Omental fat pad (tissue), 4 donors: ENCODE results near the gene ME2. TPM values are rescaled to one million over a fixed set of nuclear protein-coding genes. Genes with fewer than 3 reads are reported as not detected.
"Not testable (repeated sequence)": the region's sequence is repeated elsewhere in the genome, so short reads cannot be mapped to it uniquely, and the experiment has no call there.

Source experiments
- ATAC-seq: fragments of 150-250 bp; one replicate; pipeline ENCODE4 v1.9.1; 2016; ENCODE audit warnings: mild to moderate bottlenecking, moderate library complexity; ENCODE audit not compliant: low FRiP score
- DNase-seq: peaks from one replicate; pipeline ENCODE4 v3.0.0-alpha.2; 2019; ENCODE audit warnings: low spot score
- small RNA-seq: library from RNA; depleted of rRNA; stranded (forward); fragments of <200 nt; gene quantifications from one replicate; pipeline ENCODE3, GENCODE V24; 2016
- total RNA-seq, 4 donors: library from RNA; depleted of rRNA; stranded (reverse); fragments of >200 nt; gene quantifications; one replicate each; pipeline ENCODE4 v1.1.0, GENCODE V29; 2016
- TF ChIP-seq, protein P1 (sequence below), 3 donors: fragments of 450-650 bp; IDR thresholded peaks; one replicate each; pipeline ENCODE4 v1.5.1; 2016 to 2017; ENCODE audit warnings: antibody characterized with exemption in 3 of 3, mild to moderate bottlenecking in 3 of 3, moderate library complexity in 2 of 3

The ME2 gene
- total RNA-seq, 4 donors from 2014 or later: 35.7 to 75.4 (median 43.2) TPM

DNA sequence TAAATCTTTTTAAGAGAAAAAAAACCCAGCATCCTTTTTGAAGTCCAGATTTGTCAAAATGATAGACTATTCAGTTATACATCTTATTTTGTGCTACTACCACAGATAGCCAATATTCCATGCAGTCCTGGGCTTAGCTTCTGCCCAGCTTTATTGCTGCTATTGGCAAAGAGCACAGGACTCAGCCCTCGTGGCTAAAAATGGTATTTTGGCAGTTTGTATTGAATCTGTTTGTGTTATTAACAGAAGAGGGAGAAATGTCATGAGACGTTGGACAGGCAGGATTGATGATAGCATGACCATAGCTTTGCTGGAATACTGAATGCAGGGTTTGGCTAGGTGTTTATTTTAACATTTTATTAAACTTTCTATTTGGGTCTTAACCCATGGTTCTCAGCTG, 108.3 kb downstream of the ME2 start:
- no peak for DNase-seq
- ATAC-seq: no peak
- TF ChIP-seq, protein P1, sequence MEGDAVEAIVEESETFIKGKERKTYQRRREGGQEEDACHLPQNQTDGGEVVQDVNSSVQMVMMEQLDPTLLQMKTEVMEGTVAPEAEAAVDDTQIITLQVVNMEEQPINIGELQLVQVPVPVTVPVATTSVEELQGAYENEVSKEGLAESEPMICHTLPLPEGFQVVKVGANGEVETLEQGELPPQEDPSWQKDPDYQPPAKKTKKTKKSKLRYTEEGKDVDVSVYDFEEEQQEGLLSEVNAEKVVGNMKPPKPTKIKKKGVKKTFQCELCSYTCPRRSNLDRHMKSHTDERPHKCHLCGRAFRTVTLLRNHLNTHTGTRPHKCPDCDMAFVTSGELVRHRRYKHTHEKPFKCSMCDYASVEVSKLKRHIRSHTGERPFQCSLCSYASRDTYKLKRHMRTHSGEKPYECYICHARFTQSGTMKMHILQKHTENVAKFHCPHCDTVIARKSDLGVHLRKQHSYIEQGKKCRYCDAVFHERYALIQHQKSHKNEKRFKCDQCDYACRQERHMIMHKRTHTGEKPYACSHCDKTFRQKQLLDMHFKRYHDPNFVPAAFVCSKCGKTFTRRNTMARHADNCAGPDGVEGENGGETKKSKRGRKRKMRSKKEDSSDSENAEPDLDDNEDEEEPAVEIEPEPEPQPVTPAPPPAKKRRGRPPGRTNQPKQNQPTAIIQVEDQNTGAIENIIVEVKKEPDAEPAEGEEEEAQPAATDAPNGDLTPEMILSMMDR (IDR thresholded peaks at IDR 0.05): no peak

DNA sequence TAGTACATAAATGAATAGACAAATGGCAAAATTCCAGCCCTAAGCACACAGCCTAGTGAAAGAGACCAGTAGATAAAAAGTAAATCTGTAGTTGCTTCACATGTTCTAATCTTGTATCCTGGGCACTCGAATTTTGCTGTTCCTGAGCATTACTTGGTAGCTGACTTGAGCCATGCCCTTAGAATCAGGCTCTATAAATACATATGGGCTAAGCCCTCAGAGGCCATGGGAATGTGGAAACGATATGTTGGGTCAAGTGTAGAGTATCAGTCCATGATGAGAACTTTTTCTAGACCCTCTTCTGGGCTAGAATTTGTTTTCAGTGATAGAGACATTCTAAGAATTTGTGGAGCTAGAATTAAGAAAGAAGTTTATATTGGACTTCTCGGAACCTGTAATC, 110.8 kb downstream of the ME2 start:
- DNase-seq (no peak), ATAC-seq (no peak)
- TF ChIP-seq, protein P1 (IDR thresholded peaks at IDR 0.05): no peak

DNA sequence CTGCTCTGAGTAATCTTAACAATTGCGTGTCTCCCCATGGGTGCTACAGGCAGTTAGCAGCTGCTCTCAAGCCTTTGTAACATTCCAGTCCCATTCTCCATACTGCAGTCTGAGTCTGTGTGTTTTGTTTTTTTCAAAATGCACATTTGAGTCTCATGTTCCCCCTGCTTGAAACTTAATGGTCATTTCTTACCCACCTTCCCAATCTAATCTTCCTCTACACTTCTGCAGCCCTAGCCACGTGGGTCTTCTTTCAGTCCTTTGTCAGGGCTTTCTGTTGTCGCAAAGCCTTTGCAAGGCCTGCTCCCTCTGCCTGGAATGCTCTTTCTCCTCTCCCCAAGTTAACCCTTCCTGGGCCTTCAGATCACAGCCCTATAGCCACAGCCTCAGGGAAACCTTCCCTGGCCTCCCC, 113.4 kb downstream of the ME2 start:
- DNase-seq (no peak), ATAC-seq (no peak)
- TF ChIP-seq, protein P1 (IDR thresholded peaks at IDR 0.05): no peak

GRCh38 chr18:50994031-50994430, 115.1 kb downstream of the ME2 start:
- ATAC-seq: no peak
- TF ChIP-seq, protein P1 (IDR thresholded peaks at IDR 0.05): no peak
- no peak for DNase-seq

GRCh38 chr18:51003174-51003573, 124.3 kb downstream of the ME2 start:
- DNase-seq, ATAC-seq: not testable (repeated sequence)

Small RNA genes lying within 50 kb of the gene (small RNA-seq; reads per million reads assigned to genes)
- not detected for gene RF00019

Other genes with a start within 250 kb of the ME2 start
- 1 to 10 TPM; 1.1 to 3.5 (median 2.3) TPM for gene MRO, start 59.1 kb upstream of the ME2 start, total RNA-seq
- 1 to 10 TPM; 4.4 to 8.4 (median 5.5) TPM for gene ELAC1, start 88.9 kb downstream of the ME2 start, total RNA-seq
- gene SMAD4, start 151.1 kb downstream of the ME2 start, total RNA-seq: 100 to 1,000 TPM in 2 of 4 donors, 10 to 100 TPM in 2; 86.7 to 104 (median 98.6) TPM